Stimulated activated CD8-positive, alpha-beta memory T cell treated with anti-CD3 and anti-CD28 coated beads, Interleukin-12 subunit alpha, Interleukin-12 subunit beta, amount 100 ng/mL, for 1 hour (primary cell): ENCODE data around the gene ARFGAP1.

Source experiments
- DNase-seq: peaks from one replicate; pipeline ENCODE4 v3.0.0-alpha.2; 2020; ENCODE audit warnings: low read depth

Gene ARFGAP1

GRCh38 chr20:63277466-63278272 lies 5.1 kb downstream of the ARFGAP1 start:
- DNase-seq: no peak

GRCh38 chr20:63278661-63279060 lies 6.0 kb downstream of the ARFGAP1 start:
- no peak for DNase-seq

- no peak for DNase-seq
These were observed 7.3 kb downstream of the ARFGAP1 start for GRCh38 chr20:63279931-63280330.

- DNase-seq: no peak
These were observed 7.8 kb downstream of the ARFGAP1 start for GRCh38 chr20:63280371-63280770.

GRCh38 chr20:63280929-63281545 lies 8.4 kb downstream of the ARFGAP1 start:
- DNase-seq: no peak

- DNase-seq: no peak
These were observed 9.4 kb downstream of the ARFGAP1 start for GRCh38 chr20:63281742-63282665.

GRCh38 chr20:63282946-63283345 lies 10.3 kb downstream of the ARFGAP1 start:
- DNase-seq: no peak

- DNase-seq: no peak
These were observed 10.9 kb downstream of the ARFGAP1 start for GRCh38 chr20:63283397-63284082.

GRCh38 chr20:63284083-63284440 lies 11.4 kb downstream of the ARFGAP1 start:
- no peak for DNase-seq

- no peak for DNase-seq
These were observed 11.9 kb downstream of the ARFGAP1 start for GRCh38 chr20:63284544-63284949.

- no peak for DNase-seq
These were observed 12.4 kb downstream of the ARFGAP1 start for GRCh38 chr20:63284981-63285524.

GRCh38 chr20:63285636-63286615 lies 13.3 kb downstream of the ARFGAP1 start:
- no peak for DNase-seq

GRCh38 chr20:63286781-63287696 lies 14.4 kb downstream of the ARFGAP1 start:
- no peak for DNase-seq

GRCh38 chr20:63287697-63288580 lies 15.3 kb downstream of the ARFGAP1 start:
- DNase-seq: no peak

GRCh38 chr20:63288581-63289251 lies 16.1 kb downstream of the ARFGAP1 start:
- no peak for DNase-seq

- DNase-seq: no peak
These were observed 16.9 kb downstream of the ARFGAP1 start for GRCh38 chr20:63289311-63290135.

- no peak for DNase-seq
These were observed 17.6 kb downstream of the ARFGAP1 start for GRCh38 chr20:63290136-63290676.
